GM21423 (cell line): ENCODE data around the gene RNASE4.
"Not testable (repeated sequence)": the region's sequence is repeated elsewhere in the genome, so short reads cannot be mapped to it uniquely, and the experiment has no call there.

Source experiments
- ATAC-seq: cut with Tn5 transposase; IDR thresholded peaks from one replicate; pipeline ENCODE4 v1.9.1; 2021; ENCODE audit warnings: mild to moderate bottlenecking, moderate library complexity; ENCODE audit not compliant: unreplicated experiment

The RNASE4 gene

DNA sequence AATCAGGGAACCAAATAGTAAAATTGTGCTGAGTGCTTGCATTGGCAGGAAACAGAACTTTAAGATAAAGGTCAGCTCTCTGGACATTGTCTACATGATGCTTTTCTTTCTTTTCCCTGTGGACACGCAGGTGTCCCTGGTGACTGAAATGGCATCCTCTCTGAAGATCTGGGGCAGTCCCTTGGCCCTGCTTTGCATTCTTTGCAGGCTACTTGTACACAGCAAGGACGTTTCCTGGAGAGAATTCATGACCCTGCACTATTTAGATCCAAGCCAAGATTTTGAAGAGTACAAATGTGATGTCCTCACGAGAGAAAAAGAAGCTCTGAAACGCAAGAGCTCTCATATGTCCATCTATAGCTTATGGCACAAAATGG, 50.1 kb downstream of the RNASE4 start:
- no peak for ATAC-seq

GRCh38 chr14:20738292-20738691, 53.9 kb downstream of the RNASE4 start:
- not testable (repeated sequence) for ATAC-seq

- ATAC-seq, result no peak
Observed at GRCh38 chr14:20742132-20742531, 57.8 kb downstream of the RNASE4 start.

GRCh38 chr14:20743556-20743955, 59.2 kb downstream of the RNASE4 start:
- ATAC-seq, result no peak

DNA sequence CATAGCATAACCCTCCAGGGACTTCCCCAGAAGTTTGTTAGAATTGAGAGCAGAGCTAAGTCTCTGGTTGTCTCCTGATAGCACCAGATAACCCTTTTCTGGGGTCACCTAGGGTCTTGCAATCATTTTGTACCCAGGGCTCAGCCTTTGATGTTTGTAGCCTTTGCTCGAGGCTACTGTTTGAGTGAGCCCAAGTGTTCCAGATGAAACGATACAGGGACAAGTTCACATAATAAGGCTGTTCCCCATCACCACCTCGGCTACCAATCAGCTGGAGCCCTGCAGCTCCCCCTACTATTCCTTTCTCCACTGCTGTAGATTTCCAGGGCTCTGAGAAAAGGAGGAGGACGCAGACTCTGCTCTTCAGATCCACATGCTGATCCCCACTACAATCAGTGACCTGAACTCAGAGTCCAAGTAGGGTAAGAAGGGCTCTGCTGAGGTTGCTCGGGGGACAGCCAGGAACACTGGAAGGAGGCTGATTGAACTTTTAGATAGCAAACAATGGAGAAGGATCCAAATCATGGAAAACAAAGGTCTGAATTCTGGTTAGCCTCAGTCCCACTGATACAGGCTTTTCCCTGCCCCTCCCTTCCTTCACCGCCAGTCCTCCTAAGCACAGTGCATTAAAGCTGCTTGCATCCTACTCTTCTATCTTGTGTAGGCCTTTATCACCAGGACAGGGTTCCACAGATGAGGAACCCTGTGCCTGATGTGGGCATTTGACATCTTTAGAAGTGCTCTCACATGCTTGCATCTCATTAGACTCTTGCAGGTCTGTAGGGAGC, 61.4 kb downstream of the RNASE4 start, which contains the start of gene EDDM3A:
EDDM3A (plus strand) TSS at position 317 of the 788 bp plus-strand sequence. CDS start 1,694 bp downstream, outside the sequence.
- no peak for ATAC-seq

GRCh38 chr14:20746566-20746965, 62.2 kb downstream of the RNASE4 start:
- no peak for ATAC-seq

GRCh38 chr14:20748439-20748838, 64.1 kb downstream of the RNASE4 start:
- ATAC-seq, result no peak

GRCh38 chr14:20750194-20750593, 65.8 kb downstream of the RNASE4 start:
- ATAC-seq, result no peak
